SK-N-SH treated with all-trans-retinoic acid at 6 μM for 48 hours (cell line): ENCODE data around the gene CLSTN2.

Source experiments
- ATAC-seq: fragments of 200-7000 bp; cut with Tn5 transposase; 3 replicates; pipeline ENCODE4 v1.9.1; 2020; ENCODE audit warnings: mild to moderate bottlenecking, moderate library complexity
- ARNTL ChIP-seq: fragments of 450-650 bp; formaldehyde crosslinking; IDR thresholded peaks from 2 replicates; pipeline ENCODE4 v1.5.0; 2020; ENCODE audit warnings: low read depth, mild to moderate bottlenecking, moderate library complexity, borderline replicate concordance
- BACH2 ChIP-seq: fragments of 250-450 bp; sonication (Bioruptor Pico); IDR thresholded peaks from 2 replicates; pipeline ENCODE4 v1.9.0; 2021; ENCODE audit warnings: mild to moderate bottlenecking, borderline replicate concordance
- CREB5 ChIP-seq: fragments of 250-450 bp; sonication (Bioruptor Pico); IDR thresholded peaks from 2 replicates; pipeline ENCODE4 v1.5.1; 2020; ENCODE audit warnings: low read depth, mild to moderate bottlenecking, moderate library complexity
- CSDC2 ChIP-seq: fragments of 250-450 bp; sonication (Bioruptor Pico); IDR thresholded peaks from 2 replicates; pipeline ENCODE4 v1.5.0; 2020; ENCODE audit warnings: mild to moderate bottlenecking, moderate library complexity
- CSRNP3 ChIP-seq: fragments of 250-450 bp; sonication (Bioruptor Pico); IDR thresholded peaks from 2 replicates; pipeline ENCODE4 v1.5.1; 2021; ENCODE audit warnings: mild to moderate bottlenecking, moderate library complexity
- ESRRG ChIP-seq: fragments of 250-450 bp; sonication (Bioruptor Pico); IDR thresholded peaks from 2 replicates; pipeline ENCODE4 v1.6.1; 2021; ENCODE audit warnings: mild to moderate bottlenecking
- GLIS3 ChIP-seq: fragments of 250-450 bp; sonication (Bioruptor Pico); IDR thresholded peaks from 2 replicates; pipeline ENCODE4 v1.5.0; 2020; ENCODE audit warnings: mild to moderate bottlenecking, moderate library complexity
- ISL1 ChIP-seq: fragments of 250-450 bp; sonication (Bioruptor Pico); IDR thresholded peaks from 2 replicates; pipeline ENCODE4 v2.1.2; 2022; ENCODE audit warnings: mild to moderate bottlenecking, moderate library complexity
- OSR1 ChIP-seq: fragments of 250-450 bp; sonication (Bioruptor Pico); IDR thresholded peaks from 2 replicates; pipeline ENCODE4 v1.8.0; 2022; ENCODE audit warnings: moderate library complexity, mild to moderate bottlenecking, inconsistent platforms
- POU6F1 ChIP-seq: fragments of 250-450 bp; sonication (Bioruptor Pico); IDR thresholded peaks from 2 replicates; pipeline ENCODE4 v1.8.0; 2021; ENCODE audit warnings: low read depth, mild to moderate bottlenecking, moderate library complexity, borderline replicate concordance
- RARB ChIP-seq: fragments of 250-450 bp; sonication (Bioruptor Pico); IDR thresholded peaks from 2 replicates; pipeline ENCODE4 v1.8.0; 2021; ENCODE audit warnings: mild to moderate bottlenecking, moderate library complexity
- SNAI2 ChIP-seq: fragments of 250-450 bp; sonication (Bioruptor Pico); IDR thresholded peaks from 2 replicates; pipeline ENCODE4 v1.5.0; 2020; ENCODE audit warnings: mild to moderate bottlenecking, moderate library complexity
- TCF4 ChIP-seq: fragments of 250-450 bp; sonication (Bioruptor Pico); IDR thresholded peaks from 2 replicates; pipeline ENCODE4 v1.8.0; 2021; ENCODE audit warnings: mild to moderate bottlenecking, moderate library complexity, borderline replicate concordance
- TOX ChIP-seq: fragments of 250-450 bp; sonication (Bioruptor Pico); IDR thresholded peaks from 2 replicates; pipeline ENCODE4 v1.8.0; 2021; ENCODE audit warnings: mild to moderate bottlenecking, moderate library complexity, borderline replicate concordance
- TSHZ2 ChIP-seq: fragments of 250-450 bp; sonication (Bioruptor Pico); IDR thresholded peaks from 2 replicates; pipeline ENCODE4 v1.5.0; 2020; ENCODE audit warnings: mild to moderate bottlenecking, moderate library complexity
- ZC3H10 ChIP-seq: fragments of 250-450 bp; sonication (Bioruptor Pico); IDR thresholded peaks from 2 replicates; pipeline ENCODE4 v1.5.1; 2021; ENCODE audit warnings: mild to moderate bottlenecking, moderate library complexity
- ZFP3 ChIP-seq: fragments of 250-450 bp; sonication (Bioruptor Pico); IDR thresholded peaks from 2 replicates; pipeline ENCODE4 v1.5.0; 2020; ENCODE audit warnings: mild to moderate bottlenecking, moderate library complexity
- ZFP30 ChIP-seq: fragments of 450-650 bp; formaldehyde crosslinking; IDR thresholded peaks from 2 replicates; pipeline ENCODE4 v1.5.0; 2022; ENCODE audit warnings: mild to moderate bottlenecking, moderate library complexity
- ZNF565 ChIP-seq: fragments of 450-650 bp; formaldehyde crosslinking; conservative IDR thresholded peaks from 2 replicates; pipeline ENCODE4 v1.5.0; 2020; ENCODE audit warnings: low read depth, mild to moderate bottlenecking, moderate library complexity
- ZNF70 ChIP-seq: fragments of 450-650 bp; formaldehyde crosslinking; IDR thresholded peaks from 2 replicates; pipeline ENCODE4 v1.5.0; 2020; ENCODE audit warnings: mild to moderate bottlenecking, moderate library complexity
- ZNF8 ChIP-seq: fragments of 450-650 bp; formaldehyde crosslinking; IDR thresholded peaks from 2 replicates; pipeline ENCODE4 v1.5.0; 2020; ENCODE audit warnings: mild to moderate bottlenecking, moderate library complexity

Gene CLSTN2

GRCh38 chr3:140614001-140614400, 679.0 kb downstream of the CLSTN2 start (continued):
- no peak for TF ChIP-seq SNAI2
- no peak for TF ChIP-seq TCF4 (CRISPR knock-in tag)

GRCh38 chr3:140617135-140617534, 682.1 kb downstream of the CLSTN2 start:
- TF ChIP-seq ZNF8 (CRISPR knock-in tag) (no peak), BACH2 (no peak), TOX (CRISPR knock-in tag) (no peak), ZFP3 (CRISPR knock-in tag) (no peak), TSHZ2 (CRISPR knock-in tag) (no peak), CREB5 (no peak), TCF4 (CRISPR knock-in tag) (no peak), SNAI2 (no peak), ESRRG (CRISPR knock-in tag) (no peak), GLIS3 (CRISPR knock-in tag) (no peak), ZNF565 (CRISPR knock-in tag) (no peak), CSRNP3 (CRISPR knock-in tag) (no peak), CSDC2 (CRISPR knock-in tag) (no peak), ISL1 (CRISPR knock-in tag) (no peak), POU6F1 (CRISPR knock-in tag) (no peak), RARB (no peak), ZFP30 (CRISPR knock-in tag) (no peak), ARNTL (CRISPR knock-in tag) (no peak), ZC3H10 (no peak)
- no peak for ATAC-seq

- no peak for ATAC-seq
- no peak for TF ChIP-seq POU6F1 (CRISPR knock-in tag)
- no peak for TF ChIP-seq TOX (CRISPR knock-in tag)
- TF ChIP-seq ZFP30 (CRISPR knock-in tag): no peak
- TF ChIP-seq BACH2: no peak
- no peak for TF ChIP-seq ISL1 (CRISPR knock-in tag)
- TF ChIP-seq OSR1 (CRISPR knock-in tag): no peak
- TF ChIP-seq ZNF70 (CRISPR knock-in tag): no peak
- no peak for TF ChIP-seq CREB5
- TF ChIP-seq ZNF8 (CRISPR knock-in tag): no peak
- no peak for TF ChIP-seq RARB
- TF ChIP-seq ZNF565 (CRISPR knock-in tag): no peak
- TF ChIP-seq CSRNP3 (CRISPR knock-in tag): no peak
- TF ChIP-seq SNAI2: no peak
- TF ChIP-seq TSHZ2 (CRISPR knock-in tag): no peak
- TF ChIP-seq GLIS3 (CRISPR knock-in tag): no peak
These were observed 691.9 kb downstream of the CLSTN2 start for GRCh38 chr3:140626856-140627255.
